GM18858 (cell line): ENCODE measurements around the gene LMO1.

Experiments
- ATAC-seq: cut with Tn5 transposase; IDR thresholded peaks from one replicate; pipeline ENCODE4 v1.9.1; 2021; ENCODE audit not compliant: unreplicated experiment

Gene LMO1

GRCh38 chr11:8288824-8289491, 25.3 kb upstream of the LMO1 start:
- no peak for ATAC-seq

DNA sequence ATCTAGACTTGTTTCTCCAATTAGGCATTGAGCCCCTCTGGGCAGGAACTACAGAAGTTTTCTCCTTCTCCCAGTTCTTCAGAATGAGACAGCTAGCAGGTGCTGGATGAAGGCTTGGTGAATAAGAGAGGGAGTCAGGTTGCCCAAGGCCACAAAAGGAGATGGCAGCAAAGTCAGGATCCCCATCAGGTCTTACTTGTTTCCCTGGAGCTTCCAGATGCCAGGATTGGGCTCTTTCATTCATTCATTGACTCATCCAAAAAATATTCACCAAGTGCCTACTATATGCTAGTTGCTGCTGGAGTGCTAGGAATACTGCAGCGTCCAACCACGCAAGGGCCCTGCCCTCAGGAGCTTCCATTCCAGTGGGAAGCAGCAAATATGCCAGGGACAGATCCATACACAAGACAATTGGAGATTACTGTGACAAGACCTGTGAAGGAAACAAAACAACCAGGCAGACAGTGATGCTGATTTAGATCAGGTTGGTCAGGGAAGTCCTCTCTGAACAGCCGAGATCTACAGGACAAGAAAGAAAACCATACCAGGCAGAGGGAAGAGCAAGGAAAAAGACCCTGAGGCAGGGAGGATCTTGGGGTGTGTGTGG, 24.6 kb upstream of the LMO1 start:
- ATAC-seq = no peak

- no peak for ATAC-seq
Observed at GRCh38 chr11:8287703-8288102, 24.0 kb upstream of the LMO1 start.

DNA sequence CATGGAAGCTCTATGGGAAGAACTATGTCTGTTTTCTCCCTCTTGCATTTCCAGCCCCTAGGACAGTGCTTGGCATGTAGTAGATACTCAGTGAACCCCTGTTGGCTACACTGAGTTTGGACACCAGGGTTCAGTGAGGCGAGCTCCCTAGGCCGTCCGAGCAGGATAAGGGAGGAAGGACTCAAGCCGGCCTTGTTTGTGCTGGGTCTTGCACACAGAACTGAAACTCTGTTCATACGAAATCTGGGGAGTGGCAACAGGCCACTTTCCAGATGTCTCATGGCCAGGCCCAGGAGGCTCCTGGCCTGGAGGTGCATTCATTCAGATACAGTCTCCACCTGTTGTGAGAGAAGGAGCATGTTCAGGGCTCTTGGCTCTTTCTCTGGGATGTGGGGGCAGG, 23.6 kb upstream of the LMO1 start:
- no peak for ATAC-seq

DNA sequence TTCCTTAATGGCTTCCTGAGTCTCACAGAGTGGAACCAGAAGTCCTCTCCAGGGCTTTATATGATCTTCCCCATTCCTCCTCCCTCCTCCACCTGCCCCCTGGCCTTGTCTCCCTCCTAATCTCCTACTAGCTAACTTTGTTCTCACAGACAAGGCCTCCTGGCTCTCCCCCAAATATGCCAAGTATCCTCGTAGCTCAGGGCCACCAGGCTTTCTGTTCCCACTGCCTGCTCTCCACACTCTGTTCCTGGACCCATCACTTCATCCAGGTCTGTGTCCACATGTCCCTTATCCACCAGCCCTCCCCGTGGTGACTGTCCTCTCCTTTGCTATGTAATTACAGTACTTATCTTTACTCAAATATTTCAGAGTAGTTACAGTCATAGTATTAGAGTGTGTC, 23.2 kb upstream of the LMO1 start:
- no peak for ATAC-seq

DNA sequence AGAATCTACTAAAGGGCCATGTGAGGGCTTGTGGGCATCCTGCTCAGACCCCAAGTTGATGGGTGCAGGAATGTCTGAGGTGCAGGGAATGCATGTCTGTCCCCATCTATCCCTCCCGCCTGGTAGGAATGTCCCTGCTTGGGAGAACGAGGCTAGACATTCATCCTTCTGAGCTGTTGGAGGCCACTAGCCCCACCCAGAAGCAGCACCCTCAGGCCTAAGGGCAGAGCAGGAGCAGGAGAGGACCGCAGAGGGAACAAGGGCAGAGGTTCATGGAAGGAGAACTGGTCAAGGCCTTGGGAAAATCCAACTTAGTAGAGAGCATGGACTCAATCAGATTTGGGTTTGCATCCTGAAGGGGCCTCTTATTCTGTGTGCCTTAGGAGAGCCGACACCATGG, 22.1 kb upstream of the LMO1 start:
- no peak for ATAC-seq

- no peak for ATAC-seq
Observed at GRCh38 chr11:8285228-8285627, 21.6 kb upstream of the LMO1 start.

DNA sequence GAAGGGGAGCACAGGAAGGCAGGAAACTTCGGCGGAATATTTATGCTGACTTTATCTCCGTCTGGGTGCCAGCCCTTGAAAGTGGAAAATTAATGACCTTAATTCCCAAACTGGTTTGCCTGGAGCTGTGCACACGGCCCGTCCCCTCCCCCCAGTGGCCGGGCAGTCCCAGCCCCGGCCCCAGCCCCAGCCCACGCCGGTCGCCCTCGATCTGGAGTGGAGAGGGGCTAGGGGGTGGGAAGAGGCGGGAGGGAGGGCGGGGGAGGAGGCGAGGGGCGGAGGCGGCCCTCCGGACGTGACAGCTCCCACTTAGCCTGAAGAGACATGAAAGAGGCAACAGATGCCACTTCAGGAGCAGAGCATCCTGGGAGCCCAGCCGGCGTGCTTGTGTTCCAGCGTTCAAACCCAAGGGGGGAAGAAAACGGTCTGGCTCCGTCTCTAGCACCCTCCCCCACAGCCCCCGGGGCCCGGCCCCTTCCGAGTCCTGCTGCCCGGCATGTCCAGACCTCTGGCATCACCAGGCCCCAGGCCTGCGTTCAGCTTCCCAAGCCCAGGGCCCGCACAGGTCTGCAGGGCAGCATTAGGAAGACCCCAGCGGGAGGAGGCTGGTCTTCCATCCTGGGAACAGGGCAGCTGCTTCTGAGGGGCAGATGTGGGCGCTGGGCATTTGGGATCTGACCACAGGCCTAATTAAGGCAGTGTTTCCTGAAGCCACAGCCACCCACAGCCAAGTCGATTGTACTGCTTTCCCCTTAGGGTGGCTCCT, 20.0 kb upstream of the LMO1 start:
- no peak for ATAC-seq

DNA sequence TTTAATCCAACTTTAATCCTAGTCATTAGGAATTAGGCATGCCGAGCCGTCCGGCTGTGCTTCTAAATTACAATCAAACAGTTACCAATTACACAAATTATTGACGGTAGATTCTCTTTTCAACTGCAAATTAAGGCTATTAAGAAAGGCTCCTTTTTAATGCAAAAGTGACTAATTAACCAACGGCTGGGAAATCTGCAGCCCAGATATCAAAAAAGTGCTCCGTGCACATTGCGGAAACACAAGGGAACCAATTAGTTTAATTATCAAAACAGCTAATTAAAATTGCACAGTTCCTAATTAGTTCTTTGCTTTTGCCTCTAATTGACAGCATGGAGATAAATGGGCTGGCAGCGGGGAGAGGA, 19.4 kb upstream of the LMO1 start:
- no peak for ATAC-seq

DNA sequence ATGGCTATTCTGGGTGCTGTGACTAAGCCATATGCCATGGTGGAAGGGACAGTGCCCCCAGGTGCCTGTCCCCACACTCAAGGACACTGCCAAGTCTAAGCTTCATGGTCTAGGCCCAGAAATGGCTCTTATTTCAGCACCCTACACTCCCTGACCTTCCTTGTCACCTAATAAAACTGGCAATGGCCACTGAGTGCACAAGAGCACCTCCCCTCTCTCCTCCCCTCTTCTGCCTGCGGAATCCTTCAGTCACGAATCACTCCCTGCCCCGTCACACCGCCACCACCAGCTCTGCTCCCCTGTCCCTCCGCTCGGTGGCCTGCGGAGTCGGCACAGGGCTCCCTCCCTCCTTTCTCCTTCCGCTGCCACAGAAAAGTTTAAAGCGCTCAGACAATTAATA, 19.0 kb upstream of the LMO1 start:
- no peak for ATAC-seq

DNA sequence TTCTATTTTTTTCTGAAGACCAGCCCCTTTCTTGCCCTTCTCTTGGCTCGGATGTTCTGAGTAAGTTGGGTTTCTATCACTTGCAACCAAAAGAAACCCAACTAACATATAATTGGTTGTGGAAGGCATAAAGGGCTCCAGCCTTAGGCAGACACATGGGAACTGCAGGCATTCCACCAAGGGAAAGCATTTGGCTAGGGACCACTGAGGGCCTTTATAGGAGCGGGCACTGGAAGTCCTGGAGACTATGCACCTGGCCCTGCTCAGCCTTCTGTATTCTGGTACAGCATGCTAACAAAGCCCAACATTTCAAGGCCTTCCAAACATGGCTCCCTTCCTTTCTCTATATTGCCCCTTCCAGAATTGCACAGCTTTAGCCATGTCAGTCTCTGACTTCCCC, 17.6 kb upstream of the LMO1 start:
- no peak for ATAC-seq

- no peak for ATAC-seq
Observed at GRCh38 chr11:8277691-8278090, 14.0 kb upstream of the LMO1 start.

DNA sequence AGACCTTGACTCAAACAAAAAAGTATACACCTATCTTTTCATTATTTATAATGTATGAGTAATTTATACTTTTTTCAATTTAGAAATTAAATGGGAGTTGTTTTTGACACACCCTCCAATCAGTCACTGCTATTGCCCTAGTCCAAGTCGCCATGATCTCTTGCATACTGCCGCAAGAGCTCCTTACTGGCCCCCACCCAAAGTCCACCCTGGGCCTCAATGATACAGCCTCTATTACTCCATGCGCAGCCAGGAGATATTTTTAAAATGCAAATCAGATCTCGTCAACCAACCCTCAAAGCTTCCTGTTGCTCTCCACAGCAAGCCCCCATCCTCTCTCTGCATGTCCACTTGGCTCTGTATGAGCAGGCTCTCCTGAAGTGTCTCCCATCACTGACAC, 12.8 kb upstream of the LMO1 start:
- ATAC-seq = no peak

- no peak for ATAC-seq
Observed at GRCh38 chr11:8273287-8273686, 9.6 kb upstream of the LMO1 start.

GRCh38 chr11:8271106-8271886, 7.6 kb upstream of the LMO1 start:
- ATAC-seq = no peak

- ATAC-seq = no peak
Observed at GRCh38 chr11:8269636-8270035, 6.0 kb upstream of the LMO1 start.

DNA sequence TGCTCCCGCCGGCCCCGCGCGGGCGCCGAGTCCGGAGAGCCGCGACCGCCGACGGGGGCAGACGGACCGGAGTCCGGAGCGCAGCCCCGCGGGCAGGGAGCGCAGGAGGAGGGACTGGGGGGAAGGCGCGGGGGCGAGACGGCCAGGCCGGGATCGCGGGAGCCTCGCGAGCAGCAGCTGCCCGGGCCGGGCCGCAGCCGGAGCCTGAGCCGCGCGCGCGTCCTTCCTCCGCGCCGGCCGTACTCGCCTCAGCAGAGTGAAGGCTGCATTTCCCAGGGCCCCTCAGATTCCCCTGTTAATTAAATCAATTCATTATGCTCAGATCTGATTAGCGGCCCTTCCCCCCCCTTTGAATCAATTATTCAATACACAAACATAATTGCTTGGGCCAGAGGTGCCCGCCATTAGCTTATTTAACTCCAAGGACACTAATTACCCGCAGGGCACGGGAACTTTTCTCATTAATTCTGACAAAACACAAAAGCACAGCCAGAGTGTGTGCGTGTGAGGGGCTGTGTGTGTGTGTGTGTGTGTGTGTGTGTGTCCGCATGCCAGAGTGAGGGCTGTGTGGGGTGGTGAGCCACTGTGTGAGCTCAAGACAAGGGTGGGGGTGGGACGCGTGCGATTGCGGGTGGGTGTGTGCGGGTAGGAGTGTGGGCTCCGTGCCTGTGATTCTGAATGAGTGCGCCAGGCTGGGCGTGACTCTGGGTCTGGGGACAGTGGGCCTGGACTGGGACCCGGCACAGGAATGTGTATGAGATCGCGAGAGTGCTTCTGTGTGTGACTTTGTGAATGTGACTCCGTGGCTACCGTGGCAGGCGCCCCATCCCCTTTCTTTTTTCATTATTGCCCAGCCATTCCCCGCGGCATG, 5.1 kb upstream of the LMO1 start:
- no peak for ATAC-seq

- ATAC-seq = no peak
Observed at GRCh38 chr11:8267831-8268529, 4.3 kb upstream of the LMO1 start.

GRCh38 chr11:8267280-8267679, 3.6 kb upstream of the LMO1 start:
- no peak for ATAC-seq
